Esophagus squamous epithelium (tissue), 5 donors: ENCODE measurements around the gene FHOD3. TPM values are rescaled to one million over a fixed set of nuclear protein-coding genes. Genes with fewer than 3 reads are reported as not detected.

Source experiments
- DNase-seq: peaks from one replicate; lab custom pipeline; 2025; lab: John Stamatoyannopoulos, UW
- H3K27ac ChIP-seq, 4 donors: fragments of 200-600 bp; sonication (generic); one replicate each; pipeline ENCODE4 v1.5.1; 2016 to 2019; ENCODE audit warnings: mild to moderate bottlenecking in 1 of 4
- H3K27me3 ChIP-seq, 4 donors: fragments of 200-600 bp; sonication (generic); 1 replicate in 3 of 4; 2 replicates in 1 of 4; pipeline versions ENCODE4 v1.5.1 to v1.6.0; 2017 to 2021; ENCODE audit warnings: antibody characterized with exemption in 1 of 4
- H3K36me3 ChIP-seq, 3 donors: fragments of 200-600 bp; sonication (generic); one replicate each; pipeline ENCODE4 v1.5.1; 2016 to 2019
- H3K4me1 ChIP-seq, 3 donors: fragments of 200-600 bp; sonication (generic); one replicate each; pipeline ENCODE4 v1.5.1; 2017 to 2019
- H3K4me3 ChIP-seq, 4 donors: fragments of 200-600 bp; sonication (generic); 1 replicate in 3 of 4; 2 replicates in 1 of 4; pipeline ENCODE4 v1.5.1; 2016 to 2019; ENCODE audit warnings: mild to moderate bottlenecking in 2 of 4, moderate library complexity in 1 of 4
- H3K9me3 ChIP-seq, 3 donors: fragments of 200-600 bp; sonication (generic); one replicate each; pipeline ENCODE4 v1.5.1; 2016 to 2019
- POLR2A ChIP-seq, 4 donors: fragments of 450-650 bp; IDR thresholded peaks; one replicate each; pipeline ENCODE4 v1.6.1; 2017; ENCODE audit warnings: antibody characterized with exemption in 4 of 4, mild to moderate bottlenecking in 4 of 4, moderate library complexity in 3 of 4
- WGBS, 2 donors: methylation state at CpG; one replicate each; pipeline ENCODE4 v1.1.5; 2018; 5-methylcytosine and 5-hydroxymethylcytosine counted together
- intact Hi-C: fragments of 100-400 bp; cut with DNase I; formaldehyde crosslinking; loops from one replicate; pipeline ENCODE4 v1.15.0; 2022
- total RNA-seq, 4 donors: library from RNA; depleted of rRNA; stranded (reverse); fragments of >200 nt; gene quantifications; one replicate each; pipeline ENCODE4 v1.1.0, GENCODE V29; 2016
- TF ChIP-seq, protein P1 (sequence below), 6 experiments: fragments of 450-650 bp in 4 of 6; fragments of 200-600 bp in 2 of 6; sonication (generic) in 2 of 6; IDR thresholded peaks; one replicate each; pipeline ENCODE4 v1.5.1; 2016 to 2019; ENCODE audit warnings: antibody characterized with exemption in 6 of 6, mild to moderate bottlenecking in 4 of 6, moderate library complexity in 4 of 6
- donor health status: DM: yes; HTN: yes; CAD: no.

The FHOD3 gene
- total RNA-seq, 4 donors from 2014 or later = 3.1 to 29.6 (median 5.7) TPM

DNA sequence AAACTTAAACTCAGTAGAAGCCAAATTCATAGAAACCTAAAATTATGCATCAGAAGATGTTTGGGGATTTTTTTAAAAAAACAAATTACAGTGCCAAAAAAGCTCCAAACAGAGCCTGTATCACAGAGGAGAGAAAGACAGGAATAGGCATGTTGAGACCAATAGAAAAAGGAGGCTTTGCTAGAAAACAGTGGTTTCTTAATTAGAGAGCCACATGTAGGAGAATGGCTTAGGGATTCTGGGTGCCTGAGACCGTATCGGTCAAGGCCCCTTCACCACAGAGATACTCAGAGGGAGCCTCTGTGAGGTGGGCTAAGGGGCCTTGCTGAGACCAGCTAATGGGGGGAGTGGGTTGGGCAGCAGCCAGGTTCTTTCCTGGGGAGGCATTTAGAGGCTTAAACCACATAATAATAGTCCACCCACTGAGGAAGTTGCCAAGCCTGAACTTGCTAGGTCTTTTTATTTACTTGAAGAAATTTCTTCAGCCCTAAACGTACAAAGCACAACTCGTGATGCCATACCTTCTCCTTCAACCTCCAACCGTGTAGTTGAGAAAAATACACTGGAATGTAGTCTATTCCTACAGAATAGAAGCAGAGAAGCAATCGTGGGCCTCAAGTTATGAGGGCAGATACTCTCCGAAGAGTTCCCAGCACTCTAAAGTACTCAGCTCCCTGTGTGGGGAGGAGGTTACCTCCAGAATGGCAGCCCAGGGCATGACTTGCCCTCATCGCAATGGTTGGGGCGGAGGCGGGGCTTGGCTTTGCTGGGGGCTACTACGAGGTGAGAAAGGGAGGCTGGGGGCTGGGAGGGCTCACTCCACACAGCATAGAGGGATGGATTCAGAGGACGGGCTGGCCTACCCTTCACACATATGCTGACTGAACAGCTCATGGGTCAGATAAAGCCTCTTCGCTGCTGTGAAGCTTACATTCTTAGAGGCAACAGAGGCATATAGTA lies 293.4 kb downstream of the FHOD3 start:
- no peaks in the 10 kb centered on the region for H3K9me3 ChIP-seq
- no peaks in the 10 kb centered on the region for H3K36me3 ChIP-seq
- no peak for DNase-seq
- TF ChIP-seq POLR2A (IDR thresholded peaks at IDR 0.05) = no peak
- TF ChIP-seq, protein P1, sequence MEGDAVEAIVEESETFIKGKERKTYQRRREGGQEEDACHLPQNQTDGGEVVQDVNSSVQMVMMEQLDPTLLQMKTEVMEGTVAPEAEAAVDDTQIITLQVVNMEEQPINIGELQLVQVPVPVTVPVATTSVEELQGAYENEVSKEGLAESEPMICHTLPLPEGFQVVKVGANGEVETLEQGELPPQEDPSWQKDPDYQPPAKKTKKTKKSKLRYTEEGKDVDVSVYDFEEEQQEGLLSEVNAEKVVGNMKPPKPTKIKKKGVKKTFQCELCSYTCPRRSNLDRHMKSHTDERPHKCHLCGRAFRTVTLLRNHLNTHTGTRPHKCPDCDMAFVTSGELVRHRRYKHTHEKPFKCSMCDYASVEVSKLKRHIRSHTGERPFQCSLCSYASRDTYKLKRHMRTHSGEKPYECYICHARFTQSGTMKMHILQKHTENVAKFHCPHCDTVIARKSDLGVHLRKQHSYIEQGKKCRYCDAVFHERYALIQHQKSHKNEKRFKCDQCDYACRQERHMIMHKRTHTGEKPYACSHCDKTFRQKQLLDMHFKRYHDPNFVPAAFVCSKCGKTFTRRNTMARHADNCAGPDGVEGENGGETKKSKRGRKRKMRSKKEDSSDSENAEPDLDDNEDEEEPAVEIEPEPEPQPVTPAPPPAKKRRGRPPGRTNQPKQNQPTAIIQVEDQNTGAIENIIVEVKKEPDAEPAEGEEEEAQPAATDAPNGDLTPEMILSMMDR (IDR thresholded peaks at IDR 0.05) = no peak
- intact Hi-C loops = no loop called here
- H3K27ac ChIP-seq = peak overlapping the region; percentile 67 to 81 (median 72)
- H3K4me1 ChIP-seq = peaks cover 0 to 43% (median 10%) of the 10 kb centered on the region in 3 donors
- H3K27me3 ChIP-seq = no peaks in the 10 kb centered on the region
- no peak overlapping the region for H3K4me3 ChIP-seq
- 48 to 69% methylated on average over 6 to 13 of the region's 13 CpGs for WGBS, 2 donors

DNA sequence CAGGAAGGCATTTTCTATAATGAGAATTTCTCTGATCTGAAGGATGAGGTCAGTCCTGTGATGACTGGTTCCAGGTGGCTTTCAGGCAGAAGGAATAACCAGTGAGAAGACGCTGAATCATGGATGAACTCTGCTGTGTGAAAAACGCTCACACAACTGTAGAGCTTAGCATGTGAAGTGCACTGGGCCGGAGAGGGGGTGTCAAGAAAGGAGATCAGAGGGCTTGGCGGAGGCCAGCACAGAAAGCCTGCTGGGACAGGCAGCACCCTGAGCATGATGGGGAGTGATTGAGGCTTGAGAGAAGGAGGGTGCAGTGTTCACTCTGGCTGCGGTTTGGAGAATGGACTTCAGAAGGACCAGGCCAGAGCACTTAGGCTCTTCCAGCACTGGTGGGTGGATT lies 294.8 kb downstream of the FHOD3 start:
- 42 to 49% methylated on average over 5 of the region's 5 CpGs for WGBS, 2 donors
- Histone ChIP-seq H3K4me3 (no peak overlapping the region), H3K4me1 (peaks cover 0 to 43% (median 10%) of the 10 kb centered on the region in 3 donors), H3K9me3 (no peaks in the 10 kb centered on the region), H3K27me3 (no peaks in the 10 kb centered on the region), H3K36me3 (no peaks in the 10 kb centered on the region), H3K27ac (peak overlapping the region in 2 of 4 donors; percentile 70 to 81)
- no peak for DNase-seq
- intact Hi-C loops = no loop called here
- TF ChIP-seq POLR2A (IDR thresholded peaks at IDR 0.05) = no peak
- TF ChIP-seq, protein P1 (IDR thresholded peaks at IDR 0.05) = no peak

DNA sequence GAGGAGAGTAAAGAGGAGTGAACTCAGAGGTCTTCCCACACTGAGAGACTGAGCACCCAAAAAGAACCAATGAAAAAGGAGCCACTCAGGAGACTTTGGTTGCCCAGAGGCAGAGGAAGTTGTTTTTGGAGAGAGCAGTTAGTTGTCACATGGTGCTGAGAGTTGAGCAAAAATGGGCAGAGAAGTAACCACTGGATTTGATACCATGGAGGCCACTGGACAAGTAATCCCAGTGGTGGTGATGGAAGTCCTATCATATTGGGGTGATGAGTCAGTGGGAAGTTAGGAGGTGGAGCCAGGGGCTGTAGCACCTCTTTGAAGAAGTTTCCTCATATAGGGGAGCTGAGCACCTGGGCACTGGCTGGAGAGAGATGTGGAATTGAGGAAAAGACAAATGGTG lies 295.5 kb downstream of the FHOD3 start:
- no peak overlapping the region for H3K4me3 ChIP-seq
- no peaks in the 10 kb centered on the region for H3K36me3 ChIP-seq
- peaks cover 0 to 43% (median 10%) of the 10 kb centered on the region in 3 donors for H3K4me1 ChIP-seq
- H3K27ac ChIP-seq = no peak overlapping the region
- TF ChIP-seq, protein P1 (IDR thresholded peaks at IDR 0.05) = no peak
- TF ChIP-seq POLR2A (IDR thresholded peaks at IDR 0.05) = no peak
- H3K9me3 ChIP-seq = no peaks in the 10 kb centered on the region
- H3K27me3 ChIP-seq = no peaks in the 10 kb centered on the region
- DNase-seq = no peak
- intact Hi-C loops = no loop called here

DNA sequence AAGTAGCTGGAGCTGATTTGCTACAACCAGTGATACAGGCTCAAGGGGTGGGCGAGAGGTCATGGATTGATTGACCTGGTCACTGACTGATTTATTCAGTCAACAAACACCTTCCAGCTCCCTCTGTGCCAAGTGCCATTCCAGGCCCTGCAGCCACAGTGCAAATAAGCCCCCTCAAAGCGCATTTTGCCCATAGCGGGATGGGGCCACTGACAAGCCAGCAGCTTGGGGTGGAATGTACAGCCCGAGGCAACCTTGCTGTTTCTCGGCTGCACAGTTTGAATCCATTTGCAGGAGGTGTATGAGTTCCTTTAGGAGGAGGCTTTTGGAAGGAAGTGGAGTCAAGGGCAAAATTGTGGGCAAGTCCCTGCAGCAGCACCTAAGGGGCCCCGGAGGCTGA lies 296.1 kb downstream of the FHOD3 start:
- DNase-seq = no peak
- Histone ChIP-seq H3K4me1 (peaks cover 0 to 43% (median 10%) of the 10 kb centered on the region in 3 donors), H3K4me3 (no peak overlapping the region), H3K27ac (no peak overlapping the region), H3K9me3 (no peaks in the 10 kb centered on the region), H3K27me3 (no peaks in the 10 kb centered on the region), H3K36me3 (no peaks in the 10 kb centered on the region)
- no peak for TF ChIP-seq POLR2A (IDR thresholded peaks at IDR 0.05)
- TF ChIP-seq, protein P1 (IDR thresholded peaks at IDR 0.05) = no peak
- intact Hi-C loops = no loop called here
- WGBS, 2 donors = 80 to 89% methylated on average over 3 to 6 of the region's 6 CpGs

DNA sequence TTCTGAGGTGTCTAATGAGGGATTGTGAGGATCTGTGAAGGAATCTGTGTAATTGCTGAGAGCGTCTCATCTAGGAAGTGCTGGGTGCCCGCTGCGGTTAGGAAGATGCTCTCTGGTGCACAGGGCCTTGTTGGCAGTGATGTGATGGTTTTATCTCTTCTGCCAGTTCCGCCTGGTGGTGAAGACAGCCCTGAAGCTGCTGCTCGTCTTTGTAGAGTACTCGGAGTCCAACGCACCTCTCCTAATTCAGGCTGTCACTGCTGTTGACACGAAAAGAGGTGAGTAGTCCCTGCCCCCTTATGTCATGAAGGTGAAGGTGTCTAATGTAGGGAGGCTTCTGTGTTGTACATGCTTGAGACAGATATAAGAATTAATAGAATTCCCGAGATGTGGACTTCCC lies 297.1 kb downstream of the FHOD3 start:
- H3K27ac ChIP-seq = no peak overlapping the region
- 87 to 96% methylated on average over 8 of the region's 9 CpGs for WGBS, 2 donors
- intact Hi-C loops = no loop called here
- no peak for DNase-seq
- no peaks in the 10 kb centered on the region for H3K36me3 ChIP-seq
- no peak overlapping the region for H3K4me3 ChIP-seq
- H3K27me3 ChIP-seq = no peaks in the 10 kb centered on the region
- H3K4me1 ChIP-seq = peaks cover 0 to 38% (median 8%) of the 10 kb centered on the region in 3 donors
- TF ChIP-seq, protein P1 (IDR thresholded peaks at IDR 0.05) = no peak
- TF ChIP-seq POLR2A (IDR thresholded peaks at IDR 0.05) = no peak
- H3K9me3 ChIP-seq = no peaks in the 10 kb centered on the region
